DOHH2 (cell line): Measurements from ENCODE around the gene MT1H.

Experiments used
- EZH2phosphoT487 ChIP-seq: fragments of 200-600 bp; sonication (generic); IDR thresholded peaks from 2 replicates; pipeline ENCODE4 v1.6.1; 2017; ENCODE audit warnings: borderline replicate concordance, mild to moderate bottlenecking, antibody characterized with exemption, low read length, moderate library complexity, mixed read lengths
- TF ChIP-seq, protein P1 (sequence below): fragments of 200-600 bp; sonication (generic); IDR thresholded peaks from one replicate; pipeline ENCODE4 v1.5.1; 2014; ENCODE audit warnings: antibody characterized with exemption, mild to moderate bottlenecking, low read depth, low read length; ENCODE audit not compliant: poor library complexity, severe bottlenecking

DNA sequence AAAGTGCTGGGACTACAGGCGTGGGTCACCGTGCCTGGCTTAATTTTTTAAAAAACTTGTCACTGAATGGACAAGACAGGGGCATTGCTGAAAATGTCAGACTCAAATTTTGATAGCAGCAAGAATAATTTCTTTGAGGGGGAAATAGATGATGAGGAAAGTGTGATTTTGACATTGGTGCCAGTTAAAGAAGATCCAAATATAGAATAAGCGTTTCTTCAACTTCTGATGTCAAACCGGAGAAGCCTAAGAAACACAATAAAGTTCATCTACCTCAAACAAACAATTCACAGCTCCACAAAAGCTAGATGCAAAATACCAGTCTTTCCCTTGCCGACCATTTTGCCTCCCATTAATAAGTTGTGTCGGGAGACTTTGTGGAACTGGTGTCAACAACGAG is 17.1 kb downstream of the MT1H start:
- TF ChIP-seq, protein P1, sequence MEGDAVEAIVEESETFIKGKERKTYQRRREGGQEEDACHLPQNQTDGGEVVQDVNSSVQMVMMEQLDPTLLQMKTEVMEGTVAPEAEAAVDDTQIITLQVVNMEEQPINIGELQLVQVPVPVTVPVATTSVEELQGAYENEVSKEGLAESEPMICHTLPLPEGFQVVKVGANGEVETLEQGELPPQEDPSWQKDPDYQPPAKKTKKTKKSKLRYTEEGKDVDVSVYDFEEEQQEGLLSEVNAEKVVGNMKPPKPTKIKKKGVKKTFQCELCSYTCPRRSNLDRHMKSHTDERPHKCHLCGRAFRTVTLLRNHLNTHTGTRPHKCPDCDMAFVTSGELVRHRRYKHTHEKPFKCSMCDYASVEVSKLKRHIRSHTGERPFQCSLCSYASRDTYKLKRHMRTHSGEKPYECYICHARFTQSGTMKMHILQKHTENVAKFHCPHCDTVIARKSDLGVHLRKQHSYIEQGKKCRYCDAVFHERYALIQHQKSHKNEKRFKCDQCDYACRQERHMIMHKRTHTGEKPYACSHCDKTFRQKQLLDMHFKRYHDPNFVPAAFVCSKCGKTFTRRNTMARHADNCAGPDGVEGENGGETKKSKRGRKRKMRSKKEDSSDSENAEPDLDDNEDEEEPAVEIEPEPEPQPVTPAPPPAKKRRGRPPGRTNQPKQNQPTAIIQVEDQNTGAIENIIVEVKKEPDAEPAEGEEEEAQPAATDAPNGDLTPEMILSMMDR, result no peak
- no peak for TF ChIP-seq EZH2phosphoT487
